Mesothelial cell of epicardium (in vitro differentiated cells): ENCODE data around the gene GALNTL6. TPM values are rescaled to one million over a fixed set of nuclear protein-coding genes. Genes with fewer than 3 reads are reported as not detected.
"Not testable (repeated sequence)": the region's sequence is repeated elsewhere in the genome, so short reads cannot be mapped to it uniquely, and the experiment has no call there.

Experiments
- DNase-seq, 2 experiments: peaks; one replicate each; pipeline ENCODE4 v3.0.0; 2021; ENCODE audit warnings: low spot score in 2 of 2; ENCODE audit not compliant: unreplicated experiment in 2 of 2
- H3K27ac Mint-ChIP-seq: 2 replicates; pipeline ENCODE4 v1.8.0; 2021; ENCODE audit warnings: mixed read lengths
- H3K27me3 Mint-ChIP-seq: 2 replicates; pipeline ENCODE4 v1.8.0; 2021; ENCODE audit warnings: low read depth, mixed read lengths
- H3K36me3 Mint-ChIP-seq: 2 replicates; pipeline ENCODE4 v1.8.0; 2021; ENCODE audit warnings: mixed read lengths
- H3K4me1 Mint-ChIP-seq: 2 replicates; pipeline ENCODE4 v1.8.0; 2021; ENCODE audit warnings: mixed read lengths
- H3K4me3 Mint-ChIP-seq: 2 replicates; pipeline ENCODE4 v1.8.0; 2021; ENCODE audit warnings: mild to moderate bottlenecking, moderate library complexity, mixed read lengths
- H3K9me3 Mint-ChIP-seq: 2 replicates; pipeline ENCODE4 v1.8.0; 2021; ENCODE audit warnings: mixed read lengths
- total RNA-seq: library from RNA; stranded (reverse); gene quantifications from 3 replicates; pipeline ENCODE4 v1.2.1, GENCODE V29; 2021
- TF ChIP-seq, protein P1 (sequence below): fragments of 200-600 bp; sonication (generic); IDR thresholded peaks from one replicate; pipeline ENCODE4 v1.5.0; 2021; ENCODE audit warnings: antibody characterized with exemption; ENCODE audit not compliant: unreplicated experiment

Gene GALNTL6
- total RNA-seq, 1 donor from 2014 or later, result 1.3 TPM

DNA sequence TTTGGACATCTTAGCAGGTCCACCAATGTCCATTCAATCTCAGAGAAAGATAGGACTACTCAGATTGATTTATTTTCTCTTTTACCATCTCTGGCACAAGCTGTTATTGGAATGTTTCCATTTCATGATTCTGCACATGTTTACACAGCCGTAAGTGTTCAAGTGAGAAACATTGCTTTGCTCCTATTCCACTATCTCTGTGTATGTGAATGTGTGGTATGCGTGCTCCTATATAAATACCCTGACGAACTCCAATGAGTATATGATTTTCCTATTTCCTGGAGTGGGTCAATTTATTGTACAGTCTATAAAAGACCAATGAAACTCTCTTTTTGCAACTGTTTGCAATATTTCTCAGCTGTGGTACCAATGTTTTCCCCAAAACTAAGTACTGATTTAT lies 1134.4 kb downstream of the GALNTL6 start:
- Mint-ChIP-seq H3K36me3 (no peaks in the 10 kb centered on the region), H3K27me3 (no peaks in the 10 kb centered on the region), H3K27ac (no peak overlapping the region), H3K4me1 (peaks cover 19% of the 10 kb centered on the region), H3K9me3 (no peaks in the 10 kb centered on the region), H3K4me3 (no peak overlapping the region)
- no peak for DNase-seq
- TF ChIP-seq, protein P1, sequence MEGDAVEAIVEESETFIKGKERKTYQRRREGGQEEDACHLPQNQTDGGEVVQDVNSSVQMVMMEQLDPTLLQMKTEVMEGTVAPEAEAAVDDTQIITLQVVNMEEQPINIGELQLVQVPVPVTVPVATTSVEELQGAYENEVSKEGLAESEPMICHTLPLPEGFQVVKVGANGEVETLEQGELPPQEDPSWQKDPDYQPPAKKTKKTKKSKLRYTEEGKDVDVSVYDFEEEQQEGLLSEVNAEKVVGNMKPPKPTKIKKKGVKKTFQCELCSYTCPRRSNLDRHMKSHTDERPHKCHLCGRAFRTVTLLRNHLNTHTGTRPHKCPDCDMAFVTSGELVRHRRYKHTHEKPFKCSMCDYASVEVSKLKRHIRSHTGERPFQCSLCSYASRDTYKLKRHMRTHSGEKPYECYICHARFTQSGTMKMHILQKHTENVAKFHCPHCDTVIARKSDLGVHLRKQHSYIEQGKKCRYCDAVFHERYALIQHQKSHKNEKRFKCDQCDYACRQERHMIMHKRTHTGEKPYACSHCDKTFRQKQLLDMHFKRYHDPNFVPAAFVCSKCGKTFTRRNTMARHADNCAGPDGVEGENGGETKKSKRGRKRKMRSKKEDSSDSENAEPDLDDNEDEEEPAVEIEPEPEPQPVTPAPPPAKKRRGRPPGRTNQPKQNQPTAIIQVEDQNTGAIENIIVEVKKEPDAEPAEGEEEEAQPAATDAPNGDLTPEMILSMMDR, result no peak

DNA sequence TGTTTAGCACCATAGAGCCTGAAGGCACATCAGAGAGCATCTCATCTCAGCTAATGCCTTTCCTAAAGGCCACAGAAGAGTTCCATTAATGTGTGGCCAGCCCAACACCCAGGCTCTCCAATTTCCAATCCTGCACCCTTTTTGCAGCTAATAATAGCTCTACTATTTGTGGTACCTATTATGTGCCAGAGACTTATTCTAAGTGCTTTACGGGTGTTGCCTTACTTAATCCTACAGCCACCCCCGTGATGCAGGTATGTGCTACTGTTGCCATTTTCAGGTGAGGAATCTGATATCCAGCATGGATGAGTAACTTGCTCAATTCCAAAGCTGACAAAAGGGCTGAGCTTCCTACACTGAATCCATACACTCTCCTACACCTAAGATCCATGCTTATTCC lies 1137.8 kb downstream of the GALNTL6 start:
- Mint-ChIP-seq H3K9me3 (no peaks in the 10 kb centered on the region), H3K27me3 (peaks cover 2% of the 10 kb centered on the region), H3K4me3 (no peak overlapping the region), H3K27ac (no peak overlapping the region), H3K36me3 (no peaks in the 10 kb centered on the region), H3K4me1 (peaks cover 13% of the 10 kb centered on the region)
- no peak for DNase-seq
- TF ChIP-seq, protein P1, result no peak

DNA sequence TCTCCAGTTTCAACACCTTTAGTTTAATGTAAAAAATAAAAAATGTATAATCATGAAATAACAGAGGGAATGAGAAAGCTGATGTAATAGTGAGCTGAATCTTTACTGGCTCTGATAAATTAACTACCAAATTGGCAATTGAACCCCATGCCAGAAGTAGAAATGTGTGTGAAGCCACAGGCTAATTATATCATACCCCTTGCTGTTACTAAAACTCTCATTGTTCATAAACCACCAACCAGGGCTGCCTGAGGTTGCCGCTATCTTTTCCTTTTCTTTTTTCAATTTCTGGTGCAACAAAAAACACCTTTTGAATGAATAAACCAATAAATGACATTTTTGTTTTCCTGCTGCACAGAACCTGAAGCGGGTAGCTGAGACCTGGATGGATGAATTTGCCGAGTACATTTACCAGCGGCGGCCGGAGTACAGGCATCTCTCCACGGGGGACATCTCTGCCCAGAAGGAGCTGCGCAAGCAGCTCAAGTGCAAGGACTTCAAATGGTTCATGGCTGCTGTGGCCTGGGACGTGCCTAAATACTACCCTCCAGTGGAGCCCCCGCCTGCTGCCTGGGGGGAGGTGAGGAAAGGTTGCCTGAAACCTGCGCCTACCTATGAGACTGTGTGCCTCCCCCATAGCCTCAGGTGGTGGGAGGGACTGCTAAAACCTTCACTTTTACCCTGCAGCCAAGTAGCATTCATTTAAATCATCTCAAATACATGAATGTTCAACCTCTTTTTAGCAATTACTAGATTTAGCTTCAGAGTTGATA lies 1138.7 kb downstream of the GALNTL6 start:
- TF ChIP-seq, protein P1, result no peak
- no peaks in the 10 kb centered on the region for H3K36me3 Mint-ChIP-seq

DNA sequence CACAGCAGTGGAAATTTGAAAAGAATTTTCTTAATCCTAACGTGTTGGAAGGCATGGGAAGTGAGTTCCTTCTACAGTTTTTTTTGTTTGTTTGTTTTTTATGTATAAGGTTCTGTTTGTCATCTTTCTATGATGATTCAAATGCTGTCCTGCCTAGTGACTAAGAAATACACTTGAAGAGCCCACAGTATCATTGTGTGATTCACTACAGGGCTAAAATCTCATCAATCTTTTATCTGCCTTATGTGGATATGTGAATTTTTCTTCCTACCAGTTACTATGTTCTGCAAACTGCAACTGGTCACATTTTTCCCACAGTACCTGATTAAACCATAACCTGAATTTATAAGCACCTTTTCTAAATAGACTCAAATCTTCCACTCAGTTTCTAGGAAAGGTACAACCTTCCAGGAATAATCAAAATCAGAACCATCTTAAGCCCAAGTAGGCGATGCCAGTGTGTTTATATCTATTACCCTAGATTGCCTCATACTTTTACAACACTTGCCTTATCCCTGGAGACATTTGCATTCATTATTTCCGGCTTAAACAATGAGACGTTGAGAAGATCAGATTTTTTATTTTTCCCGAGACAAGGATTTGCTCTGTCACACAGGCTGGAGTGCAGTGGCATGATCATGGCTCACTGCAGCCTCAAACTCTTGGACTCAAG lies 1140.8 kb downstream of the GALNTL6 start:
- Mint-ChIP-seq H3K27ac (no peak overlapping the region), H3K4me1 (no peaks in the 10 kb centered on the region), H3K27me3 (peaks cover 2% of the 10 kb centered on the region), H3K9me3 (no peaks in the 10 kb centered on the region), H3K4me3 (no peak overlapping the region), H3K36me3 (no peaks in the 10 kb centered on the region)
- TF ChIP-seq, protein P1, result no peak
- no peak for DNase-seq

More for the DNA sequence above, 1138.7 kb downstream of the GALNTL6 start:
- Mint-ChIP-seq H3K4me3 (no peak overlapping the region), H3K9me3 (no peaks in the 10 kb centered on the region), H3K27me3 (peaks cover 2% of the 10 kb centered on the region), H3K27ac (no peak overlapping the region), H3K4me1 (peaks cover 8% of the 10 kb centered on the region)
- DNase-seq, result no peak

DNA sequence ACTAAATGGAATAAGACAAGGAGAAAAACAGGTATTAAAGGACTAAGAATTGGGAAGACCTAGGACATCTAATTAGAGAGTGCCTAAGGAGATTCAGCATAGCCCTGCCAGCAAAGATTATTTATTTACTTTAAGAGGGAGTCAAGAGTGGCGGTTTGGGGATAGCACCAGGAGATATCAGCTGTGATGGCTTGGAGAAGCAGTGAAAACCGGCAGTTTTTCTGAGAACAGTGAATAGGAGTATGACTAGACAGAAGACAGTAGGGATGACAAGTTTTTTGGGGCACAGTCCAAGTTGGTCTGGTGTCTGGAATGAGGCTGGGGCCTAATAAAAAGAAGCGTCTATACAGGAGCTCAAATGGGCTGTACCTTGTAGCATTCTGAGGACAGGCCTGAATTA lies 1143.1 kb downstream of the GALNTL6 start:
- H3K4me1 Mint-ChIP-seq, H3K9me3 Mint-ChIP-seq, H3K27ac Mint-ChIP-seq: not testable (repeated sequence)

DNA sequence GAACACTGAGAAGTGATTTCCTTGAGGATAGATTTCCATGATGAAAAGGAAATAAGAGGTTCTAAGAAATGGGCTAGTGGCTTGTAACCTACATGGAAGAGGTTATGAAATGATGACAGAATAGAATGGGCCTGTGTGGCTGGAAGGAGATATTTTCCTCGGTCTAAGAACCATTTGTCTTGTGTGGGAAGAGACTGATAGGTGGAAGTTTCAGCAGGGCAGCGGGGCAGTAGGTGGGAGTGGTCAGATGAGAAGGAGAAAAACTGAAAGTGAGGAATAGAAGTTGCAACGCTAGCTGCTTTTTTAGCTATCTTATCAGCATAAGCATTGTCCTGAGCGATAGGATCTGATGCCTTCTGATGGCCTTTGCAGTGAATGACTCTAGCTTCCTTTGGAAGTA lies 1144.0 kb downstream of the GALNTL6 start:
- H3K27me3 Mint-ChIP-seq, result peaks cover 17% of the 10 kb centered on the region
- DNase-seq, result no peak
- TF ChIP-seq, protein P1, result no peak
- no peaks in the 10 kb centered on the region for H3K4me1 Mint-ChIP-seq
- H3K4me3 Mint-ChIP-seq, result no peak overlapping the region
- H3K36me3 Mint-ChIP-seq, result no peaks in the 10 kb centered on the region
- no peaks in the 10 kb centered on the region for H3K9me3 Mint-ChIP-seq
- H3K27ac Mint-ChIP-seq, result no peak overlapping the region

More for the DNA sequence above, 1143.1 kb downstream of the GALNTL6 start:
- peaks cover 11% of the 10 kb centered on the region for H3K27me3 Mint-ChIP-seq
- not testable (repeated sequence) for DNase-seq, H3K36me3 Mint-ChIP-seq, H3K4me3 Mint-ChIP-seq
